GM19043 (cell line): ENCODE measurements around the gene TRIM71.
"Not testable (repeated sequence)": the region's sequence is repeated elsewhere in the genome, so short reads cannot be mapped to it uniquely, and the experiment has no call there.

ENCODE experiments used
- ATAC-seq: cut with Tn5 transposase; IDR thresholded peaks from one replicate; pipeline ENCODE4 v1.9.1; 2021; ENCODE audit warnings: low read depth; ENCODE audit not compliant: unreplicated experiment

The TRIM71 gene

GRCh38 chr3:32841867-32842470, 24.2 kb downstream of the TRIM71 start:
- no peak for ATAC-seq

- ATAC-seq = peak; percentile 51
Observed at GRCh38 chr3:32842531-32842931, 24.7 kb downstream of the TRIM71 start.

- ATAC-seq = no peak
Observed at GRCh38 chr3:32842987-32843386, 25.2 kb downstream of the TRIM71 start.

- no peak for ATAC-seq
Observed at GRCh38 chr3:32843510-32844321, 25.9 kb downstream of the TRIM71 start.

- no peak for ATAC-seq
Observed at GRCh38 chr3:32844322-32844654, 26.5 kb downstream of the TRIM71 start.

GRCh38 chr3:32844914-32845313, 27.1 kb downstream of the TRIM71 start:
- no peak for ATAC-seq

GRCh38 chr3:32845546-32845945, 27.7 kb downstream of the TRIM71 start:
- not testable (repeated sequence) for ATAC-seq

GRCh38 chr3:32847045-32847444, 29.2 kb downstream of the TRIM71 start:
- not testable (repeated sequence) for ATAC-seq

- no peak for ATAC-seq
Observed at GRCh38 chr3:32847528-32847927, 29.7 kb downstream of the TRIM71 start.

GRCh38 chr3:32848215-32848614, 30.4 kb downstream of the TRIM71 start:
- ATAC-seq = no peak

- ATAC-seq = no peak
Observed at GRCh38 chr3:32849046-32849445, 31.2 kb downstream of the TRIM71 start.

GRCh38 chr3:32850226-32850625, 32.4 kb downstream of the TRIM71 start:
- no peak for ATAC-seq

GRCh38 chr3:32850636-32851035, 32.8 kb downstream of the TRIM71 start:
- ATAC-seq = no peak

- ATAC-seq = no peak
Observed at GRCh38 chr3:32852146-32852545, 34.3 kb downstream of the TRIM71 start.

GRCh38 chr3:32855350-32855953, 37.7 kb downstream of the TRIM71 start:
- no peak for ATAC-seq

GRCh38 chr3:32856355-32856889, 38.6 kb downstream of the TRIM71 start:
- ATAC-seq = no peak

GRCh38 chr3:32856901-32857507, 39.2 kb downstream of the TRIM71 start:
- ATAC-seq = no peak

- no peak for ATAC-seq
Observed at GRCh38 chr3:32857921-32858320, 40.1 kb downstream of the TRIM71 start.

GRCh38 chr3:32859604-32860237, 41.9 kb downstream of the TRIM71 start:
- no peak for ATAC-seq

- no peak for ATAC-seq
Observed at GRCh38 chr3:32860499-32860898, 42.7 kb downstream of the TRIM71 start.

- ATAC-seq = no peak
Observed at GRCh38 chr3:32861681-32862080, 43.9 kb downstream of the TRIM71 start.
